ENCODE data around the gene H1-8. TPM values are rescaled to one million over a fixed set of nuclear protein-coding genes. Genes with fewer than 3 reads are reported as not detected.

H1-8 gene
- total RNA-seq, 1 experiment from 2014 or later, result not detected

GRCh38 chr3:129594409-129594808 lies 51.4 kb downstream of the H1-8 start:
- POLR2A ChIA-PET, result no interaction called here
- Histone ChIP-seq H2AFZ (ENCODE audit: low read depth, low read length, poor library complexity, severe bottlenecking) (no peak overlapping the region), H3K4me2 (ENCODE audit: low read length) (no peak overlapping the region), H3K9ac (ENCODE audit: low read length) (no peak overlapping the region), H3K79me2 (ENCODE audit: insufficient read depth, low read length) (peaks cover 21% of the 10 kb centered on the region; the same call in 1 of the 2 replicates), H3K9me2 (ENCODE audit: insufficient read depth) (no peaks in the 10 kb centered on the region), H3K4me3 (replicated peaks in 1 of 2; ENCODE audit: low read depth in 1 of 2, low read length in 2 of 2) (no peak overlapping the region), H4K20me1 (ENCODE audit: insufficient read depth) (no peaks in the 10 kb centered on the region), H3K27me3 (ENCODE audit: insufficient read depth, low read length) (no peaks in the 10 kb centered on the region), H3K36me3 (ENCODE audit: control insufficient read depth in 1 of 2, insufficient read depth in 2 of 2, low read length in 2 of 2) (no peaks in the 10 kb centered on the region), H3K4me1 (ENCODE audit: control insufficient read depth in 1 of 2, insufficient read depth in 2 of 2, low read length in 2 of 2) (peaks cover 0 to 10% of the 10 kb centered on the region in 2 experiments; a peak in 2 of 4 replicates), H3K9me3 (ENCODE audit: control insufficient read depth in 1 of 2, insufficient read depth in 1 of 2, low read depth in 1 of 2, low read length in 2 of 2) (no peaks in the 10 kb centered on the region), H3K27ac (ENCODE audit: low read depth, low read length) (no peak overlapping the region)
- TF ChIP-seq POLR2AphosphoS5 (IDR thresholded peaks at IDR 0.05; ENCODE audit: low read depth, low read length) (no peak), POLR2A (IDR thresholded peaks at IDR 0.05; ENCODE audit: borderline replicate concordance, extremely low read depth, insufficient read depth, insufficient read length) (no peak), CBX3 (IDR thresholded peaks at IDR 0.05; ENCODE audit: low read depth) (no peak), ATF3 (IDR thresholded peaks at IDR 0.05) (no peak), SRF (IDR thresholded peaks at IDR 0.05; ENCODE audit: low read depth) (no peak), ELF1 (IDR thresholded peaks at IDR 0.05; ENCODE audit: borderline replicate concordance, low read depth) (no peak), ZNF274 (IDR thresholded peaks at IDR 0.05; ENCODE audit: low read depth, low read length) (no peak), CEBPB (IDR thresholded peaks at IDR 0.05; ENCODE audit: low read depth) (no peak), REST (IDR thresholded peaks at IDR 0.05; ENCODE audit: low read depth) (no peak), TCF7L2 (IDR thresholded peaks at IDR 0.05; ENCODE audit: borderline replicate concordance, extremely low read depth, insufficient read depth, insufficient read length) (no peak), ZFX (IDR thresholded peaks at IDR 0.05) (no peak)
- CTCF ChIA-PET, result interaction anchor here (1.2 kb wide), 1 partner anchor 104 kb away, joined by 4 read pairs; no protein-coding TSS in a partner anchor
- no TSS peak for BruUV-seq (replicated peaks)
- intact Hi-C loops (cut with micrococcal nuclease), result no loop called here
- no peak for DNase-seq (ENCODE audit: low read depth, low spot score)
- ATAC-seq, result no peak
- RAD21 ChIA-PET (ENCODE audit: low non-redundant PET in 1 of 2, low total read pairs in 2 of 2, uncharacterized antibody in 2 of 2, unreplicated experiment in 2 of 2), result no interaction called here
